ENCODE data around the gene C11orf98. TPM values are rescaled to one million over a fixed set of nuclear protein-coding genes. Genes with fewer than 3 reads are reported as not detected.

The C11orf98 gene
- total RNA-seq, 1 experiment from 2014 or later: 154 TPM

DNA sequence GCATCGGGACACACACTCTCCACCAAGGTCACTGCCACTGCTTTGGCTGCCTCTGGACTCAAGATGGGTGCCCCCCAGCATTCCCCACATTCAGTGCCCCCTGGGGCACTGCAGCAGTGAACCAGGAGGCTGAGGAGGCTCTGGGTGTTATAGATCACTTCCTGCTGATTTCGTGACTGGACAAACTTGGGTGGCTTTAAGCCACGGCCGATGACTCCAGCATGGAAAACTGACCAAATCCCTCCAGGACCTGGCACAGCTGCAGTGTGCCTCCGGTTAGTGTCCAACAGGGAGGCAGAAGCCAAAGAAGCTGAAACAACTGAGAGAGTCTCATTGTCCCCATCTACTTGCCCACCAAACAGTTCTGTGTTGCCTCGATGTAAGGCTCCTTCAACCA lies 17.4 kb downstream of the C11orf98 start:
- H3K27me3 Mint-ChIP-seq (ENCODE audit: low read depth): no peaks in the 10 kb centered on the region
- H3K27ac Mint-ChIP-seq: no peak overlapping the region; the same call in 1 of the 2 replicates
- H3K36me3 Mint-ChIP-seq: peaks cover 34% of the 10 kb centered on the region
- POLR2A ChIA-PET: interaction anchor here (0.5 to 6.3 kb wide), 5 partner anchors 18 to 209 kb away, joined by 4 to 42 read pairs (median 9); partner anchors contain the start of genes C11orf98, CSKMT, LBHD1 and STX5
- no peak for DNase-seq (ENCODE audit: low spot score)
- ATAC-seq: no peak
- H3K9me3 Mint-ChIP-seq: no peaks in the 10 kb centered on the region
- peaks cover 14% of the 10 kb centered on the region for H3K4me1 Mint-ChIP-seq
- no peak overlapping the region for H3K4me3 Mint-ChIP-seq
- CTCF ChIA-PET: interaction anchor here (0.8 to 1.1 kb wide), 2 partner anchors 17 kb away, joined by 3 to 4 read pairs; partner anchors contain the start of genes C11orf98 and CSKMT
- no peak for TF ChIP-seq GTF2I (CRISPR knock-in tag; conservative IDR thresholded peaks at IDR 0.05)
- TF ChIP-seq MYBL2 (CRISPR knock-in tag; IDR thresholded peaks at IDR 0.05): no peak
- TF ChIP-seq, protein P1, sequence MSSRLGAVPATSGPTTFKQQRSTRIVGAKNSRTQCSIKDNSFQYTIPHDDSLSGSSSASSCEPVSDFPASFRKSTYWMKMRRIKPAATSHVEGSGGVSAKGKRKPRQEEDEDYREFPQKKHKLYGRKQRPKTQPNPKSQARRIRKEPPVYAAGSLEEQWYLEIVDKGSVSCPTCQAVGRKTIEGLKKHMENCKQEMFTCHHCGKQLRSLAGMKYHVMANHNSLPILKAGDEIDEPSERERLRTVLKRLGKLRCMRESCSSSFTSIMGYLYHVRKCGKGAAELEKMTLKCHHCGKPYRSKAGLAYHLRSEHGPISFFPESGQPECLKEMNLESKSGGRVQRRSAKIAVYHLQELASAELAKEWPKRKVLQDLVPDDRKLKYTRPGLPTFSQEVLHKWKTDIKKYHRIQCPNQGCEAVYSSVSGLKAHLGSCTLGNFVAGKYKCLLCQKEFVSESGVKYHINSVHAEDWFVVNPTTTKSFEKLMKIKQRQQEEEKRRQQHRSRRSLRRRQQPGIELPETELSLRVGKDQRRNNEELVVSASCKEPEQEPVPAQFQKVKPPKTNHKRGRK (CRISPR knock-in tag; IDR thresholded peaks at IDR 0.05; ENCODE audit: borderline replicate concordance): no peak
- TF ChIP-seq, protein P2, sequence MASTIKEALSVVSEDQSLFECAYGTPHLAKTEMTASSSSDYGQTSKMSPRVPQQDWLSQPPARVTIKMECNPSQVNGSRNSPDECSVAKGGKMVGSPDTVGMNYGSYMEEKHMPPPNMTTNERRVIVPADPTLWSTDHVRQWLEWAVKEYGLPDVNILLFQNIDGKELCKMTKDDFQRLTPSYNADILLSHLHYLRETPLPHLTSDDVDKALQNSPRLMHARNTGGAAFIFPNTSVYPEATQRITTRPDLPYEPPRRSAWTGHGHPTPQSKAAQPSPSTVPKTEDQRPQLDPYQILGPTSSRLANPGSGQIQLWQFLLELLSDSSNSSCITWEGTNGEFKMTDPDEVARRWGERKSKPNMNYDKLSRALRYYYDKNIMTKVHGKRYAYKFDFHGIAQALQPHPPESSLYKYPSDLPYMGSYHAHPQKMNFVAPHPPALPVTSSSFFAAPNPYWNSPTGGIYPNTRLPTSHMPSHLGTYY (CRISPR knock-in tag; IDR thresholded peaks at IDR 0.05): no peak
- TF ChIP-seq, protein P3, sequence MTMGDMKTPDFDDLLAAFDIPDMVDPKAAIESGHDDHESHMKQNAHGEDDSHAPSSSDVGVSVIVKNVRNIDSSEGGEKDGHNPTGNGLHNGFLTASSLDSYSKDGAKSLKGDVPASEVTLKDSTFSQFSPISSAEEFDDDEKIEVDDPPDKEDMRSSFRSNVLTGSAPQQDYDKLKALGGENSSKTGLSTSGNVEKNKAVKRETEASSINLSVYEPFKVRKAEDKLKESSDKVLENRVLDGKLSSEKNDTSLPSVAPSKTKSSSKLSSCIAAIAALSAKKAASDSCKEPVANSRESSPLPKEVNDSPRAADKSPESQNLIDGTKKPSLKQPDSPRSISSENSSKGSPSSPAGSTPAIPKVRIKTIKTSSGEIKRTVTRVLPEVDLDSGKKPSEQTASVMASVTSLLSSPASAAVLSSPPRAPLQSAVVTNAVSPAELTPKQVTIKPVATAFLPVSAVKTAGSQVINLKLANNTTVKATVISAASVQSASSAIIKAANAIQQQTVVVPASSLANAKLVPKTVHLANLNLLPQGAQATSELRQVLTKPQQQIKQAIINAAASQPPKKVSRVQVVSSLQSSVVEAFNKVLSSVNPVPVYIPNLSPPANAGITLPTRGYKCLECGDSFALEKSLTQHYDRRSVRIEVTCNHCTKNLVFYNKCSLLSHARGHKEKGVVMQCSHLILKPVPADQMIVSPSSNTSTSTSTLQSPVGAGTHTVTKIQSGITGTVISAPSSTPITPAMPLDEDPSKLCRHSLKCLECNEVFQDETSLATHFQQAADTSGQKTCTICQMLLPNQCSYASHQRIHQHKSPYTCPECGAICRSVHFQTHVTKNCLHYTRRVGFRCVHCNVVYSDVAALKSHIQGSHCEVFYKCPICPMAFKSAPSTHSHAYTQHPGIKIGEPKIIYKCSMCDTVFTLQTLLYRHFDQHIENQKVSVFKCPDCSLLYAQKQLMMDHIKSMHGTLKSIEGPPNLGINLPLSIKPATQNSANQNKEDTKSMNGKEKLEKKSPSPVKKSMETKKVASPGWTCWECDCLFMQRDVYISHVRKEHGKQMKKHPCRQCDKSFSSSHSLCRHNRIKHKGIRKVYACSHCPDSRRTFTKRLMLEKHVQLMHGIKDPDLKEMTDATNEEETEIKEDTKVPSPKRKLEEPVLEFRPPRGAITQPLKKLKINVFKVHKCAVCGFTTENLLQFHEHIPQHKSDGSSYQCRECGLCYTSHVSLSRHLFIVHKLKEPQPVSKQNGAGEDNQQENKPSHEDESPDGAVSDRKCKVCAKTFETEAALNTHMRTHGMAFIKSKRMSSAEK (CRISPR knock-in tag; IDR thresholded peaks at IDR 0.05; ENCODE audit: borderline replicate concordance): no peak
- TF ChIP-seq, protein P4, sequence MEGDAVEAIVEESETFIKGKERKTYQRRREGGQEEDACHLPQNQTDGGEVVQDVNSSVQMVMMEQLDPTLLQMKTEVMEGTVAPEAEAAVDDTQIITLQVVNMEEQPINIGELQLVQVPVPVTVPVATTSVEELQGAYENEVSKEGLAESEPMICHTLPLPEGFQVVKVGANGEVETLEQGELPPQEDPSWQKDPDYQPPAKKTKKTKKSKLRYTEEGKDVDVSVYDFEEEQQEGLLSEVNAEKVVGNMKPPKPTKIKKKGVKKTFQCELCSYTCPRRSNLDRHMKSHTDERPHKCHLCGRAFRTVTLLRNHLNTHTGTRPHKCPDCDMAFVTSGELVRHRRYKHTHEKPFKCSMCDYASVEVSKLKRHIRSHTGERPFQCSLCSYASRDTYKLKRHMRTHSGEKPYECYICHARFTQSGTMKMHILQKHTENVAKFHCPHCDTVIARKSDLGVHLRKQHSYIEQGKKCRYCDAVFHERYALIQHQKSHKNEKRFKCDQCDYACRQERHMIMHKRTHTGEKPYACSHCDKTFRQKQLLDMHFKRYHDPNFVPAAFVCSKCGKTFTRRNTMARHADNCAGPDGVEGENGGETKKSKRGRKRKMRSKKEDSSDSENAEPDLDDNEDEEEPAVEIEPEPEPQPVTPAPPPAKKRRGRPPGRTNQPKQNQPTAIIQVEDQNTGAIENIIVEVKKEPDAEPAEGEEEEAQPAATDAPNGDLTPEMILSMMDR (IDR thresholded peaks at IDR 0.05): no peak
- TF ChIP-seq, protein P5, sequence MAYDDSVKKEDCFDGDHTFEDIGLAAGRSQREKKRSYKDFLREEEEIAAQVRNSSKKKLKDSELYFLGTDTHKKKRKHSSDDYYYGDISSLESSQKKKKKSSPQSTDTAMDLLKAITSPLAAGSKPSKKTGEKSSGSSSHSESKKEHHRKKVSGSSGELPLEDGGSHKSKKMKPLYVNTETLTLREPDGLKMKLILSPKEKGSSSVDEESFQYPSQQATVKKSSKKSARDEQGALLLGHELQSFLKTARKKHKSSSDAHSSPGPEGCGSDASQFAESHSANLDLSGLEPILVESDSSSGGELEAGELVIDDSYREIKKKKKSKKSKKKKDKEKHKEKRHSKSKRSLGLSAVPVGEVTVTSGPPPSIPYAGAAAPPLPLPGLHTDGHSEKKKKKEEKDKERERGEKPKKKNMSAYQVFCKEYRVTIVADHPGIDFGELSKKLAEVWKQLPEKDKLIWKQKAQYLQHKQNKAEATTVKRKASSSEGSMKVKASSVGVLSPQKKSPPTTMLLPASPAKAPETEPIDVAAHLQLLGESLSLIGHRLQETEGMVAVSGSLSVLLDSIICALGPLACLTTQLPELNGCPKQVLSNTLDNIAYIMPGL (CRISPR knock-in tag; IDR thresholded peaks at IDR 0.05): no peak
- no peak for TF ChIP-seq ZBTB21 (CRISPR knock-in tag; IDR thresholded peaks at IDR 0.05; ENCODE audit: borderline replicate concordance)
- no peak for TF ChIP-seq HMGA2 (CRISPR knock-in tag; IDR thresholded peaks at IDR 0.05)
- TF ChIP-seq, protein P6, sequence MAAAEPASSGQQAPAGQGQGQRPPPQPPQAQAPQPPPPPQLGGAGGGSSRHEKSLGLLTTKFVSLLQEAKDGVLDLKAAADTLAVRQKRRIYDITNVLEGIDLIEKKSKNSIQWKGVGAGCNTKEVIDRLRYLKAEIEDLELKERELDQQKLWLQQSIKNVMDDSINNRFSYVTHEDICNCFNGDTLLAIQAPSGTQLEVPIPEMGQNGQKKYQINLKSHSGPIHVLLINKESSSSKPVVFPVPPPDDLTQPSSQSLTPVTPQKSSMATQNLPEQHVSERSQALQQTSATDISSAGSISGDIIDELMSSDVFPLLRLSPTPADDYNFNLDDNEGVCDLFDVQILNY (CRISPR knock-in tag; IDR thresholded peaks at IDR 0.05): no peak
- TF ChIP-seq IRF2 (CRISPR knock-in tag; IDR thresholded peaks at IDR 0.05; ENCODE audit: borderline replicate concordance, low read depth): no peak
- TF ChIP-seq NFE2L1 (CRISPR knock-in tag; IDR thresholded peaks at IDR 0.05): no peak
- TF ChIP-seq, protein P7, sequence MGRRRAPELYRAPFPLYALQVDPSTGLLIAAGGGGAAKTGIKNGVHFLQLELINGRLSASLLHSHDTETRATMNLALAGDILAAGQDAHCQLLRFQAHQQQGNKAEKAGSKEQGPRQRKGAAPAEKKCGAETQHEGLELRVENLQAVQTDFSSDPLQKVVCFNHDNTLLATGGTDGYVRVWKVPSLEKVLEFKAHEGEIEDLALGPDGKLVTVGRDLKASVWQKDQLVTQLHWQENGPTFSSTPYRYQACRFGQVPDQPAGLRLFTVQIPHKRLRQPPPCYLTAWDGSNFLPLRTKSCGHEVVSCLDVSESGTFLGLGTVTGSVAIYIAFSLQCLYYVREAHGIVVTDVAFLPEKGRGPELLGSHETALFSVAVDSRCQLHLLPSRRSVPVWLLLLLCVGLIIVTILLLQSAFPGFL (CRISPR knock-in tag; IDR thresholded peaks at IDR 0.05; ENCODE audit: borderline replicate concordance): no peak

All from WTC11 (cell line).